GM18909 (cell line): ENCODE measurements around the gene HNRNPA0.
"Not testable (repeated sequence)": the region's sequence is repeated elsewhere in the genome, so short reads cannot be mapped to it uniquely, and the experiment has no call there.

ENCODE experiments used
- ATAC-seq: cut with Tn5 transposase; IDR thresholded peaks from one replicate; pipeline ENCODE4 v1.9.1; 2021; ENCODE audit warnings: mild to moderate bottlenecking; ENCODE audit not compliant: unreplicated experiment, poor library complexity

Gene HNRNPA0

GRCh38 chr5:137754188-137754960 is at the start of gene HNRNPA0:
Gene HNRNPA0 (minus strand): TSS chr5:137754363. CDS start chr5:137754066, 297 bp downstream.
- ATAC-seq = peak; percentile 83

- no peak for ATAC-seq
These were observed 48.4 kb upstream of the HNRNPA0 start for GRCh38 chr5:137802282-137803210.

GRCh38 chr5:137800700-137801411 is 46.7 kb upstream of the HNRNPA0 start:
- no peak for ATAC-seq

GRCh38 chr5:137796279-137796678 is 42.1 kb upstream of the HNRNPA0 start:
- no peak for ATAC-seq

- no peak for ATAC-seq
These were observed 40.7 kb upstream of the HNRNPA0 start for GRCh38 chr5:137794863-137795262.

- ATAC-seq = peak; percentile 60
These were observed 38.1 kb upstream of the HNRNPA0 start for GRCh38 chr5:137792303-137792702.

GRCh38 chr5:137791799-137792198 is 37.6 kb upstream of the HNRNPA0 start:
- ATAC-seq = peak; percentile 23

GRCh38 chr5:137791387-137791786 is 37.2 kb upstream of the HNRNPA0 start:
- ATAC-seq = no peak

GRCh38 chr5:137788560-137788959 is 34.4 kb upstream of the HNRNPA0 start:
- ATAC-seq = not testable (repeated sequence)

GRCh38 chr5:137782984-137783536 is 28.9 kb upstream of the HNRNPA0 start:
- ATAC-seq = no peak

GRCh38 chr5:137782055-137782454 is 27.9 kb upstream of the HNRNPA0 start:
- ATAC-seq = no peak

- no peak for ATAC-seq
These were observed 24.8 kb upstream of the HNRNPA0 start for GRCh38 chr5:137778772-137779564.

GRCh38 chr5:137767937-137768336 is 13.8 kb upstream of the HNRNPA0 start:
- not testable (repeated sequence) for ATAC-seq

- no peak for ATAC-seq
These were observed 7.4 kb upstream of the HNRNPA0 start for GRCh38 chr5:137761566-137761965.

- ATAC-seq = no peak
These were observed 6.8 kb upstream of the HNRNPA0 start for GRCh38 chr5:137760719-137761516.

- no peak for ATAC-seq
These were observed 6.1 kb upstream of the HNRNPA0 start for GRCh38 chr5:137760294-137760693.

- ATAC-seq = peak; percentile 47
These were observed 4.6 kb upstream of the HNRNPA0 start for GRCh38 chr5:137758715-137759306.

GRCh38 chr5:137758121-137758520 is 4.0 kb upstream of the HNRNPA0 start:
- no peak for ATAC-seq
